HepG2 (cell line): ENCODE results near the gene PTPN14. TPM values are rescaled to one million over a fixed set of nuclear protein-coding genes. Genes with fewer than 3 reads are reported as not detected.
"Not testable (repeated sequence)": the region's sequence is repeated elsewhere in the genome, so short reads cannot be mapped to it uniquely, and the experiment has no call there.

Experiments
- ATAC-seq: fragments of 200-7000 bp; cut with Tn5 transposase; 3 replicates; pipeline ENCODE4 v1.9.1; 2020; ENCODE audit warnings: mild to moderate bottlenecking, moderate library complexity
- BruUV-seq: library from RNA; stranded (reverse); fragments of 400-500 nt; replicated peaks from 2 replicates; lab custom pipeline; 2021; lab: Mats Ljungman, UMichigan
- CTCF ChIA-PET: fragments of 300-600 bp; formaldehyde crosslinking; extraction: SDS; loops from one replicate; lab custom pipeline; 2021; ENCODE audit warnings: low total read pairs, inconsistent platforms, low intra/inter-chr PET ratio; lab: Yijun Ruan, JAX
- POLR2A ChIA-PET: fragments of 350-600 bp; sonication (Branson Sonifier 250); formaldehyde crosslinking; loops from one replicate; lab custom pipeline; 2020; ENCODE audit warnings: antibody characterized with exemption, inconsistent platforms; lab: Yijun Ruan, JAX
- DNase-seq: peaks from one replicate; pipeline ENCODE4 v3.0.0-alpha.2; 2015; ENCODE audit warnings: low spot score
- FAIRE-seq: peaks from 3 replicates; lab custom pipeline; 2011; peaks lifted over from hg19 to GRCh38; lab: Jason Lieb, UNC
- H2AFZ ChIP-seq: one replicate; pipeline ENCODE4 v1.6.1; 2011; ENCODE audit warnings: low read length, inconsistent platforms
- H3K27ac ChIP-seq: fragments of 300-600 bp; 3 replicates; pipeline ENCODE4 v1.8.0; 2011; ENCODE audit warnings: mixed run types, mild to moderate bottlenecking, mixed read lengths, low read length, inconsistent platforms; ENCODE audit not compliant: insufficient read depth; ENCODE audit errors: extremely low read length
- H3K27me3 ChIP-seq, 2 experiments: fragments of 200-600 bp in 1 of 2; 2 replicates in 1 of 2; 3 replicates in 1 of 2; pipeline versions ENCODE4 v1.6.0 to v1.8.0; 2011; ENCODE audit warnings: low read length in 2 of 2, mild to moderate bottlenecking in 2 of 2, moderate library complexity in 2 of 2, inconsistent platforms in 1 of 2; ENCODE audit not compliant: insufficient read depth in 2 of 2, control insufficient read depth in 1 of 2
- H3K36me3 ChIP-seq, 2 experiments: fragments of 200-600 bp in 1 of 2; replicated peaks in 1 of 2; 2 replicates in 1 of 2; 3 replicates in 1 of 2; pipeline versions ENCODE4 v1.5.1 to v1.8.0; 2011; ENCODE audit warnings: low read length in 2 of 2, inconsistent platforms in 1 of 2; ENCODE audit not compliant: insufficient read depth in 2 of 2, control insufficient read depth in 1 of 2
- H3K4me1 ChIP-seq: 2 replicates; pipeline ENCODE4 v1.5.1; 2012; ENCODE audit warnings: low read length, inconsistent platforms; ENCODE audit not compliant: insufficient read depth
- H3K4me2 ChIP-seq: 2 replicates; pipeline ENCODE4 v1.6.0; 2011; ENCODE audit warnings: low read depth, low read length, inconsistent platforms
- H3K4me3 ChIP-seq, 3 experiments: fragments of 200-600 bp in 1 of 3; sonication (generic), shearing (Covaris generic) in 1 of 3; replicated peaks in 1 of 3; 2 replicates each; pipeline ENCODE4 v1.5.1; 2011 to 2016; ENCODE audit warnings: low read length in 3 of 3, inconsistent platforms in 2 of 3, low read depth in 2 of 3, mild to moderate bottlenecking in 2 of 3, control low read depth in 1 of 3, mixed read lengths in 1 of 3; ENCODE audit not compliant: insufficient read depth in 1 of 3
- H3K79me2 ChIP-seq: one replicate; pipeline ENCODE4 v1.6.1; 2011; ENCODE audit warnings: low read length, inconsistent platforms; ENCODE audit not compliant: insufficient read depth
- H3K9ac ChIP-seq: 2 replicates; pipeline ENCODE4 v1.6.0; 2011; ENCODE audit warnings: mild to moderate bottlenecking, low read depth, low read length, inconsistent platforms; ENCODE audit not compliant: insufficient read depth
- H3K9me3 ChIP-seq: 2 replicates; pipeline ENCODE4 v1.5.1; 2012; ENCODE audit warnings: mild to moderate bottlenecking, low read length
- H4K20me1 ChIP-seq: 2 replicates; pipeline ENCODE4 v1.6.0; 2011; ENCODE audit warnings: inconsistent platforms, mild to moderate bottlenecking, low read length, moderate library complexity; ENCODE audit not compliant: insufficient read depth
- ATAD3A ChIP-seq: sonication (generic); formaldehyde crosslinking; IDR thresholded peaks from 2 replicates; pipeline ENCODE4 v1.4.0; 2020; ENCODE audit warnings: missing genetic modification reagents
- POLR2AphosphoS2 ChIP-seq: IDR thresholded peaks from 2 replicates; pipeline ENCODE4 v1.6.1; 2011; ENCODE audit warnings: low read depth, low read length, improper control_type of control experiment
- RORA ChIP-seq: sonication (generic); formaldehyde crosslinking; IDR thresholded peaks from 2 replicates; pipeline ENCODE4 v1.5.0; 2020; ENCODE audit warnings: mild to moderate bottlenecking, missing genetic modification reagents, moderate library complexity
- SKI ChIP-seq: fragments of 450-650 bp; IDR thresholded peaks from one replicate; pipeline ENCODE4 v1.6.1; 2018; ENCODE audit warnings: mild to moderate bottlenecking; ENCODE audit not compliant: partially characterized antibody
- SRSF4 ChIP-seq: fragments of 200-400 bp; formaldehyde crosslinking; IDR thresholded peaks from one replicate; pipeline ENCODE4 v1.6.1; 2018; ENCODE audit warnings: mild to moderate bottlenecking, low read depth, low read length, moderate library complexity; ENCODE audit not compliant: poor library complexity, severe bottlenecking
- ZNF333 ChIP-seq: sonication (generic); formaldehyde crosslinking; IDR thresholded peaks from 2 replicates; pipeline ENCODE4 v1.4.0; 2020; ENCODE audit warnings: mild to moderate bottlenecking, missing genetic modification reagents, borderline replicate concordance
- ZNF567 ChIP-seq: sonication (generic); formaldehyde crosslinking; IDR thresholded peaks from 2 replicates; pipeline ENCODE4 v1.8.1; 2023; ENCODE audit warnings: mild to moderate bottlenecking, missing genetic modification reagents, borderline replicate concordance
- WGBS: methylation state at CpG from one replicate; pipeline ENCODE4 v1.1.6; 2017; ENCODE audit warnings: low lambda C conversion rate; 5-methylcytosine and 5-hydroxymethylcytosine counted together
- in situ Hi-C: cut with HindIII; loops from 2 replicates; pipeline ENCODE4 v1.10.0; 2017; ENCODE audit warnings: low pct_unique_long_range_greater_than_20kb; ENCODE audit not compliant: extremely low pct_ligation_motif_present
- intact Hi-C: fragments of 100-400 bp; cut with micrococcal nuclease; formaldehyde crosslinking; loops from one replicate; pipeline ENCODE4 v1.10.0; 2022; ENCODE audit not compliant: unreplicated experiment
- polyA plus RNA-seq, 8 experiments: library from polyadenylated mRNA; depleted of rRNA in 3 of 8; stranded (reverse) in 7 of 8; unstranded in 1 of 8; fragments of >200 nt; fragmentation: Illumina TruSeq in 4 of 8; extraction: Trizol in 4 of 8; gene quantifications; 2 replicates each; pipeline versions ENCODE4 v1.2.1 to v1.2.3, GENCODE V29; 2011 to 2016; ENCODE audit warnings: low read depth in 4 of 8, missing spikeins in 1 of 8, mixed read lengths in 1 of 8; ENCODE audit not compliant: insufficient read depth in 1 of 8
- total RNA-seq, 5 experiments: library from RNA; depleted of rRNA; stranded (reverse); fragments of >200 nt; fragmentation: Illumina TruSeq; extraction: Trizol; gene quantifications; 2 replicates each; pipeline ENCODE4 v1.2.3, GENCODE V29; 2016; ENCODE audit warnings: low read depth in 1 of 5
- TF ChIP-seq, protein P1 (sequence below), 2 experiments: IDR thresholded peaks; 2 replicates each; pipeline ENCODE4 v1.6.1; 2011 to 2012; ENCODE audit warnings: low read length in 2 of 2, borderline replicate concordance in 1 of 2, low read depth in 1 of 2, mild to moderate bottlenecking in 1 of 2, moderate library complexity in 1 of 2
- TF ChIP-seq, protein P2 (sequence below): IDR thresholded peaks from 2 replicates; pipeline ENCODE4 v1.6.1; 2016; ENCODE audit warnings: missing compliant biosample characterization, missing genetic modification reagents, borderline replicate concordance

PTPN14 gene
- total and polyA plus RNA-seq, 2 of the 13 experiments (the other 11 are each of a cell fraction or from before 2014, with no cell fraction given), result 3.9 to 4.7 TPM

GRCh38 chr1:214494706-214495105 lies 56.7 kb downstream of the PTPN14 start (continued):
- TF ChIP-seq, protein P1, sequence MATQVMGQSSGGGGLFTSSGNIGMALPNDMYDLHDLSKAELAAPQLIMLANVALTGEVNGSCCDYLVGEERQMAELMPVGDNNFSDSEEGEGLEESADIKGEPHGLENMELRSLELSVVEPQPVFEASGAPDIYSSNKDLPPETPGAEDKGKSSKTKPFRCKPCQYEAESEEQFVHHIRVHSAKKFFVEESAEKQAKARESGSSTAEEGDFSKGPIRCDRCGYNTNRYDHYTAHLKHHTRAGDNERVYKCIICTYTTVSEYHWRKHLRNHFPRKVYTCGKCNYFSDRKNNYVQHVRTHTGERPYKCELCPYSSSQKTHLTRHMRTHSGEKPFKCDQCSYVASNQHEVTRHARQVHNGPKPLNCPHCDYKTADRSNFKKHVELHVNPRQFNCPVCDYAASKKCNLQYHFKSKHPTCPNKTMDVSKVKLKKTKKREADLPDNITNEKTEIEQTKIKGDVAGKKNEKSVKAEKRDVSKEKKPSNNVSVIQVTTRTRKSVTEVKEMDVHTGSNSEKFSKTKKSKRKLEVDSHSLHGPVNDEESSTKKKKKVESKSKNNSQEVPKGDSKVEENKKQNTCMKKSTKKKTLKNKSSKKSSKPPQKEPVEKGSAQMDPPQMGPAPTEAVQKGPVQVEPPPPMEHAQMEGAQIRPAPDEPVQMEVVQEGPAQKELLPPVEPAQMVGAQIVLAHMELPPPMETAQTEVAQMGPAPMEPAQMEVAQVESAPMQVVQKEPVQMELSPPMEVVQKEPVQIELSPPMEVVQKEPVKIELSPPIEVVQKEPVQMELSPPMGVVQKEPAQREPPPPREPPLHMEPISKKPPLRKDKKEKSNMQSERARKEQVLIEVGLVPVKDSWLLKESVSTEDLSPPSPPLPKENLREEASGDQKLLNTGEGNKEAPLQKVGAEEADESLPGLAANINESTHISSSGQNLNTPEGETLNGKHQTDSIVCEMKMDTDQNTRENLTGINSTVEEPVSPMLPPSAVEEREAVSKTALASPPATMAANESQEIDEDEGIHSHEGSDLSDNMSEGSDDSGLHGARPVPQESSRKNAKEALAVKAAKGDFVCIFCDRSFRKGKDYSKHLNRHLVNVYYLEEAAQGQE (IDR thresholded peaks at IDR 0.05; ENCODE audit: borderline replicate concordance in 1 of 2, low read depth in 1 of 2, low read length in 2 of 2), result no peak
- TF ChIP-seq POLR2AphosphoS2 (no peak), ZNF567 (no peak), ATAD3A (CRISPR knock-in tag) (no peak), ZNF333 (CRISPR knock-in tag) (no peak), SKI (no peak), RORA (CRISPR knock-in tag) (no peak), SRSF4 (no peak)
- TF ChIP-seq, protein P2, sequence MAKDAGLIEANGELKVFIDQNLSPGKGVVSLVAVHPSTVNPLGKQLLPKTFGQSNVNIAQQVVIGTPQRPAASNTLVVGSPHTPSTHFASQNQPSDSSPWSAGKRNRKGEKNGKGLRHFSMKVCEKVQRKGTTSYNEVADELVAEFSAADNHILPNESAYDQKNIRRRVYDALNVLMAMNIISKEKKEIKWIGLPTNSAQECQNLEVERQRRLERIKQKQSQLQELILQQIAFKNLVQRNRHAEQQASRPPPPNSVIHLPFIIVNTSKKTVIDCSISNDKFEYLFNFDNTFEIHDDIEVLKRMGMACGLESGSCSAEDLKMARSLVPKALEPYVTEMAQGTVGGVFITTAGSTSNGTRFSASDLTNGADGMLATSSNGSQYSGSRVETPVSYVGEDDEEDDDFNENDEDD (CRISPR knock-in tag), result no peak

- ATAC-seq, H3K4me1 ChIP-seq, H3K27me3 ChIP-seq, CTCF ChIA-PET, DNase-seq, H3K79me2 ChIP-seq, POLR2A ChIA-PET, BruUV-seq, intact Hi-C loops, H3K4me2 ChIP-seq, FAIRE-seq, H3K9me3 ChIP-seq, in situ Hi-C loops, H3K36me3 ChIP-seq, H3K9ac ChIP-seq, H2AFZ ChIP-seq, H3K4me3 ChIP-seq, H3K27ac ChIP-seq, H4K20me1 ChIP-seq: not testable (repeated sequence)
- 95% methylated on average over 6 of the region's 6 CpGs for WGBS
These were observed 57.2 kb downstream of the PTPN14 start for GRCh38 chr1:214494179-214494578.
